GM13976 (cell line): ENCODE data around the gene SORBS1.

Source experiments
- DNase-seq: peaks from one replicate; pipeline ENCODE4 v3.0.0; 2012; ENCODE audit warnings: low spot score
- in situ Hi-C: fragments of 300-500 bp; cut with MboI; formaldehyde crosslinking; loops from one replicate; pipeline ENCODE4 v1.12.0; 2022; ENCODE audit warnings: low sequenced_read_pairs, mixed read lengths, inconsistent platforms; ENCODE audit not compliant: unreplicated experiment
- TF ChIP-seq, protein P1 (sequence below): IDR thresholded peaks from 2 replicates; pipeline ENCODE4 v1.5.1; 2012; ENCODE audit warnings: borderline replicate concordance, mild to moderate bottlenecking; ENCODE audit not compliant: insufficient read depth; ENCODE audit errors: extremely low read depth, missing control alignments, control extremely low read depth

The SORBS1 gene

DNA sequence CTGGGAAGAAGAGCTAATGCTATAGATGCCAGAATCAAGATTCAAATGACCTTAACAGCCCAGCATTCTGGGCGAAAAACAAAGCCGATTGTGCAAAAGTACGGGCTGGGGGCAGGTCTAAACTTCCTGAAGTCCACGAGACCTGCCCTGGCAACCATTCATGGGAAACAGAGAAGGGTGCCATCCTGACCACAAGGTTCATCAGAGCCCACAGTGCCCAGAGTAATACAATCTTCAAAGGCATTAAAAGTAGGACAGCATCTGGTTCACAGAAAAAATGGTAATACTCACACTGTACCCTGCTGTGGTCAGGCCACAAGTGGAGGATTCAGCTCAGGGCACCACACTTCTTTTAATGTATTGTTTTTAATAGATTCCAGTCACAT, 36.1 kb downstream of the SORBS1 start:
- no peak for DNase-seq
- TF ChIP-seq, protein P1, sequence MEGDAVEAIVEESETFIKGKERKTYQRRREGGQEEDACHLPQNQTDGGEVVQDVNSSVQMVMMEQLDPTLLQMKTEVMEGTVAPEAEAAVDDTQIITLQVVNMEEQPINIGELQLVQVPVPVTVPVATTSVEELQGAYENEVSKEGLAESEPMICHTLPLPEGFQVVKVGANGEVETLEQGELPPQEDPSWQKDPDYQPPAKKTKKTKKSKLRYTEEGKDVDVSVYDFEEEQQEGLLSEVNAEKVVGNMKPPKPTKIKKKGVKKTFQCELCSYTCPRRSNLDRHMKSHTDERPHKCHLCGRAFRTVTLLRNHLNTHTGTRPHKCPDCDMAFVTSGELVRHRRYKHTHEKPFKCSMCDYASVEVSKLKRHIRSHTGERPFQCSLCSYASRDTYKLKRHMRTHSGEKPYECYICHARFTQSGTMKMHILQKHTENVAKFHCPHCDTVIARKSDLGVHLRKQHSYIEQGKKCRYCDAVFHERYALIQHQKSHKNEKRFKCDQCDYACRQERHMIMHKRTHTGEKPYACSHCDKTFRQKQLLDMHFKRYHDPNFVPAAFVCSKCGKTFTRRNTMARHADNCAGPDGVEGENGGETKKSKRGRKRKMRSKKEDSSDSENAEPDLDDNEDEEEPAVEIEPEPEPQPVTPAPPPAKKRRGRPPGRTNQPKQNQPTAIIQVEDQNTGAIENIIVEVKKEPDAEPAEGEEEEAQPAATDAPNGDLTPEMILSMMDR, result no peak
- in situ Hi-C loops, result no loop called here

GRCh38 chr10:95524358-95525032, 36.7 kb downstream of the SORBS1 start:
- no peak for DNase-seq
- in situ Hi-C loops, result no loop called here

DNA sequence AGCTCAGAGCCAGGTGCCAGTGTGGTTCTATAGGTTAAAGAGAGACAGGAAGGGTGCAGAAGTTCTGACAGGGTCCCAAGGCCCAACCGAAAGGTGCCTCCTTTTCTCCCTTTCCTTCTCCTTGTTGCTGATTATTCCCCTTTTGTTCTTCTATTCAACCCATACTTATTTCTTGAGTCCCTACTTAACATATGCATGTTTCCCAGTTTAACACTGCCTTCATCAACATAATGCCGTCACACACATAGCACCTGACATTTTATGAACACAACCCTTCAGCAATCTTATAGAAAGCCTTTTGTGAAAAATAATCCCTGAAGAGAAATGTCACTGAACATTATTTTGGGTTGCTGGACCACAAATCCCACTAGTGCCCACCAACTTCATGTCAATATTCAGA, 39.1 kb downstream of the SORBS1 start:
- DNase-seq, result no peak
- TF ChIP-seq, protein P1, result no peak
- in situ Hi-C loops, result no loop called here

More at GRCh38 chr10:95524358-95525032, 36.7 kb downstream of the SORBS1 start:
- TF ChIP-seq, protein P1, result no peak

- DNase-seq, result no peak
- in situ Hi-C loops, result no loop called here
- TF ChIP-seq, protein P1, result no peak
Observed at GRCh38 chr10:95520617-95521016, 40.6 kb downstream of the SORBS1 start.

GRCh38 chr10:95518455-95519452, 42.4 kb downstream of the SORBS1 start:
- DNase-seq, result no peak
- in situ Hi-C loops, result no loop called here
- TF ChIP-seq, protein P1, result no peak

- DNase-seq, result no peak
- in situ Hi-C loops, result no loop called here
- TF ChIP-seq, protein P1, result no peak
Observed at GRCh38 chr10:95517536-95518454, 43.4 kb downstream of the SORBS1 start.
